ENCODE results near the gene TSPAN9.

Gene TSPAN9

DNA sequence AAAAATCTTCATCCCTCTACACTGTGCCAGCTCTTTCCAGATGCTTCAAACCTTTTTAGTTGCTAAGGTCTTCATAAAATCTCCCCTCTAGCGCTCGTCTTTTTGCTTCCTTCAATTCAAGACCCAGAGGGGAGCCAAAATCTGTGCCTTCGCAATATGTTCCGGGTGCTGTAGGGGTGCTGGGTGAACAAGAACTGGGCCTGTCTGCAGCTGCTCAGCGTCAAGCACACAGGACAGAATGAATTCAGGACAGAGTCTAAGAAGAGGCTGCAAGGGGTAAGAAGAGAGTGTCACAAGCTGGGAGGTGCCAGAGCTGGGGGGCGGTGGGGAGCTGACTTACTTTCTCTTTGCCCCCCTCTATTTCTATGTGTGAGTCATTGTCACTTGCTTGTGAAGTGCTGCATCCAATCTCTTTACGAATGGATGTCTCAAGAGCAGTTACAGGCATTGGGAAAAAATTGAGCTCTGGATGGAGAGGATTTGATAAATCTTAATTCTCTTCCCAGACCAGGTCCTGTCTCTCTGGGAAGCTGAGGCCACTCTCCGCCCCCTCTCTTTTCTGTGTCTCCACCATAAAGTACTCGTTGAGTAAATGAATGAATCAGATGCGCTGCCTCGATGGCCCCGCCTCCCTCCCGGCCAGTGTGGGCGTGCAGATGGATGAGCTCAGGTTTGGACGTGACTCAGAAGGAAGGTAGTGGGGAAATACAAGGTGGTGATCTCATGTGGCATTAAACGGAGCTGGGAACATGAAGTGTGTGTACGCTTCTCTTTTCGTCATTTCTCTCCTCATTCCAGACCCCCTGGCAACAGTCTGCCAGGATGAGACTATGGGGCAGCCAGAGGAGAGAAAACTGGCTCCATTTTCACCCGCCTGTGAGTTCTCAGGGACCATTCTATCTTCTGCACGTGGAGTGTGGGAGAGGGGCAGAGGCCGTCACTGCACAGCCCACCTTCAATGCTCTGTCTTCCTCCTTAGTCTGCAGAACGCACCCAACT, 91.3 kb downstream of the TSPAN9 start:
- no peak for DNase-seq

DNA sequence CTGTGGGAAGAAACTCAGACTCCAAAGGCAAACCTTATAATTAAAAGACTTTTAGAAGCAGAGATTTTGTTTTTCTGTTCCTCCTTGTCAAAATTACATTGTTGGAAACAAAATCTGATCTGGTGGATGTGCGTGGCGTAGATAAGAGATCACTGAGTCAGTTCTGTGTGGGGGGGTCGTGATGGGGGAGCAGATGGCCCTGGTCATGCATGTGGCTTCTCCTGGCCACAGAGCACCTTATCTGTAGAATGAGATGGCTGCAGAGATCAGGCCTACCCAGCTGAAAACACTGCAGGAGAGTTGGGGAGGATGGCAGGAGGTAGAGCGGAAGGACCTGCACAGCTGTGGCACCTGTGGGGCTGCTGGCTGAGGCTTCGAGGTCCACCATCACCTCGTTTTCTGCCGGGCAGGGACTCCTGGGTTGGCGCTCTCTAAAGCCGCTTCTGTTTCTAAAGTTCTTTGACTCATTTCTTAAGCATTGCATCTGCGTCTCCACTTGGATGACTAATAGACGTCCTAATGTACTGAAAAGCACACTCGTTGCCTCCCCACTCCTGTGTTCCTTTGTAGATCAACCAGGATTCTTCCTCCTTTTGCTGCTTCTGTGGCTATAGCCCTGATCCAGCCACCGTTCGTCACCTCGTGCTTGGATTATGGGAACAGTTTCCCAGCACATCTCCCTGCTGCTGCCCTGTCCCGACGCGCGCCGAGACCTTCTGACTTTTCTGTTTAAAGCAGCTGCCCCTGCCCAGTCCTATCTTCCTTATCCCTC, 93.4 kb downstream of the TSPAN9 start:
- DNase-seq = no peak

DNA sequence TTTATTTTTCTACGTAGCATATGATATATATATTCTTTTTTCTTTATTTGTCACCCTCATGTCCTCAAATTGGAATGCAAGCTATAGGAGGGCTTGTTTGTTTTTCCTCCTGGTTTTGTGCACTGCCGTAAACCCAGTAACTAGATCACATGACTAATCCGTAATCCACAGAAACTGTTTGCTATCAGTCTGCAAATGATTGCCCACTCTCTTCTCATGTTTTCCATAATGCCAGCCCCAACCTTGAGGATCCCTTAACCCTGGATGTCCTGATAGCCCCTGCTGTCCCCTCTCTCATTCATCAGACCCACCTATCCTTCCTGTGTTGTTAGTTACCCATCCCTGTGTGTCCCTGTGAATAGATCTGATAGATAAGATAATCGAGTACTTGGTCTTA, 94.0 kb downstream of the TSPAN9 start:
- DNase-seq = no peak

GRCh38 chr12:3172124-3173007, 95.2 kb downstream of the TSPAN9 start:
- DNase-seq = no peak

GRCh38 chr12:3173008-3173553, 95.9 kb downstream of the TSPAN9 start:
- no peak for DNase-seq

- no peak for DNase-seq
Observed at GRCh38 chr12:3173912-3174311, 96.7 kb downstream of the TSPAN9 start.

DNA sequence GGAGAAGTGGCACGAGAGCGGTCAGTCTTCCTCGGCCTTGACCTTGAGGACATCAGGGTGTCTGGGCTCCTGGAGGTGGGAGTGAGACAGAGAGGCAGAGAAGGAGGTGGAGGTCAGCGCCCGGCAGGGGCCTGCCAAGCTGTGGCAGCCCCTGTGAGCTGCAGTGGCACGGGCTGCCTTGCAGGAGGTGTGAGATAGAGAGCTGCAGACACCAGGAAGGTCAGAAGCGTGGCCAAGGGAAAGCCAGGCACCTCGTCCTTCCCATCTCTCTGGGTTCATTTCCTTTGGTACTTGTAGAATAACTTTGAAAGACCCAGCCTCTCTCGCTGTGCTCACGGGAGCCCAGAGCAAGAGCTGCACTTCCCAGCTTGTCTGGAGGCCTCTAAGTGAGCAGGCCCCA, 98.1 kb downstream of the TSPAN9 start:
- DNase-seq = no peak

DNA sequence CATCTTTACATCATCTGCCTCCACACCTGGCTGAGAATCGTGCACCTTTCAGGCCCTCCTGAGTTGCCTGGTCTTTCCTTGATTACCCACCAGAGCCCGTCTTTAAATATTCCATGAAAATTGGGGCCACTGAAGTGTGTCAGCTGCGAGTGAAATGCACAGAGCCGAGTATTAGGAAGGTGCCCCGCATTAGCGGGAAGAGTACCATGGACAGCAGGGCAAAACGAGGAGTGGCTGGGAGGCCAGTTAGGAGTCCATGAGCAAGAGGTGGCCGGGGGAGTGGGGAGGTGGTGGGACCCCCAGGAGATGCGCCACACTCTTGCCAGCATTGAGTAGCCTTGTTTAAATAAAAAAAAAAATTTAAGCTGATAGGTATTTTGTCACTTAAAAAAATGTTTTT, 99.6 kb downstream of the TSPAN9 start:
- no peak for DNase-seq

GRCh38 chr12:3177778-3178425, 100.7 kb downstream of the TSPAN9 start:
- no peak for DNase-seq

DNA sequence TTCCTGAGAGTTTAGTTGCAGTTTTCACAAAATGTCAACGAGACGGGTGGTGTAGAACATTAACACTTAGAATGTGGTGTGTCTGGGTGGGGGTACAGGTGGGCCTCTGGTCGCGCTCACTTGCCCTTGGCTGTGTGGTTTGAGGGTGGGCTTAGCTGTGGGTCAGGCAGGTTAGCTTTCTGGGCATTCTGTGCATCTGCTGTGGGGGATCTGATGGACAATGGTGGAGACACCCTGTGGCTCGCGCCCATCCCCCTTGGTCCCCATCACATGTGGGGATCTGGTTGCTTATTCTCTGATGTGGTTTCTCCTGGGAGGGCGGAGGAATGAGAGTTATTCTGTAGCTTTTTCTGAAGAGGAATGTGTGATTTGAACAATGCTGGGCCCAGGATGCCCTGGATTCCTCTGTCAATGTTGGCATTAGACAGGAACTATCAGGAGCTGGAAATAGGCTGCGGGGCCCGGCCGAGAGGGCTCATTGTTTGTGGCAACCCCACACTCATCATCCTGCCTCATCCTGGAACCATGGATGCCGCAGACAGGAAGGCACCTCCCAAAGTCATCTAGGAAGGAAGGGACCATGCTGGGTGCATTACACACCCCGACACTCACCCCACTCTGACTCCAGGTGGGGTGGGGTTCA, 101.6 kb downstream of the TSPAN9 start:
- DNase-seq = no peak

- DNase-seq = no peak
Observed at GRCh38 chr12:3179731-3180130, 102.6 kb downstream of the TSPAN9 start.

GRCh38 chr12:3182426-3182825, 105.2 kb downstream of the TSPAN9 start:
- DNase-seq = no peak

GRCh38 chr12:3184485-3184884, 107.3 kb downstream of the TSPAN9 start:
- DNase-seq = no peak

GRCh38 chr12:3185260-3185870, 108.2 kb downstream of the TSPAN9 start:
- no peak for DNase-seq

- DNase-seq = no peak
Observed at GRCh38 chr12:3186546-3187215, 109.5 kb downstream of the TSPAN9 start.

DNA sequence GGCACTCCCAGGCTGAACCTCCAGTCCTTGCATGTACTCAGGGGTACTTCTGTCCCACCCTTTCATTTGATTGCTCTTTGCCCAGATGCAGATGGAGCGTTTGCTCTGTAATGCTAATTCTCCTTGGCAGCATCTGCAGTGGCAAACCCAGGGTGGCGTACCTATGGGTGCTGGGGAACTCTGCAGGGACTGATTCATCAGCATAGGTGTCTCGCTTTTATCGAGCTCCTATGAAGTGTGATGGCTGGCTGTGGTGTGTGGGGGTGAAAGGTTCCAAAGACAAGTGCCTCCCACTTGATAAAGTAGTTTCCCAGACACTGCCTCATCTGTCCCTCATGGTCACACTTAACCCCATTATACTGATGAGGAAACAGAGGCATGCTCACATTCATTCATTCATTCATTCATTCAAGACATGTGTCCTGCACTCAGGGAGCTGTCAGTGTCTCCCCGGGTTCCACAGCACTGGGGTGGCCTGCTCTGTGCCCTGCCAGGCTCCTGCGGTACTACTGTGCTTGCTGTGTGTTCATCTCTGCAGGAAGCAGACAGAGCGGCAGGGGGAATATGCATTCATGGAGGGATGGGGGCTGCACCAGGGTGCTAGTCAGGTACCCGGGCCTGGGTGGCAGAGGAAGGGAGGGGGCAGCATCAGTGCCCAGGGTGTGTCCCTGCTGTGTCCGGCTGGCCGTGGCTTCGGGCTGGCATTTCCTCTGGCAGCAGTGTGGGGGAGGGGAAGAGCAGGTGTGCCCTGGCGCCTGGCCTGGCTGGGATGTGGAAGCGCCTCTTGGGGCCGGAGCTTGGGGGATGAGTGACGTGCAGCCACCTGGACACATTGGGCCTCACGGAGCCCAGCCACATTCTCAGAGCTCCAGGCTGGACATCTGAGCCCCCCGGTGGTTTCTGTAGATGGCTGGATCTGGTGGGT, 110.9 kb downstream of the TSPAN9 start:
- no peak for DNase-seq

DNA sequence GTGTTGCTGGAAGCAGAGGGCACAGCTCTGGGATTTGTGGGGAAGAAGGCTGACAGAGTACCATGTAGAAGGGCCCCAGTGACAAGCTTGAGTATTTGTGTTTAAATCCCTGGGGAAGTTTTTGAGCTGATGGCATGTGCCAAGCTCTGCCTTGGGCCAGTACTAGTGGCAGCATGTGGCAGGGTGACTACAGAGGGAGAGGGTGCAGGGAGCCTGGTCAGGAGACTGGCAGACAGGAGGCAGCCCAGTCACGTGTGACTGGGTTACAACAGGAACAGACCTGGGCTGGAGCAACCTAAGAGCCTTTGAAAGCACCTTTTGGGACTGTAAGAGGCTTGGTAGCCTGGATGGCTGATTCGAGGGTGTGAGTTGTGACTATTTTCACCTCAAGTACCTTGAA, 112.1 kb downstream of the TSPAN9 start:
- DNase-seq = no peak

DNA sequence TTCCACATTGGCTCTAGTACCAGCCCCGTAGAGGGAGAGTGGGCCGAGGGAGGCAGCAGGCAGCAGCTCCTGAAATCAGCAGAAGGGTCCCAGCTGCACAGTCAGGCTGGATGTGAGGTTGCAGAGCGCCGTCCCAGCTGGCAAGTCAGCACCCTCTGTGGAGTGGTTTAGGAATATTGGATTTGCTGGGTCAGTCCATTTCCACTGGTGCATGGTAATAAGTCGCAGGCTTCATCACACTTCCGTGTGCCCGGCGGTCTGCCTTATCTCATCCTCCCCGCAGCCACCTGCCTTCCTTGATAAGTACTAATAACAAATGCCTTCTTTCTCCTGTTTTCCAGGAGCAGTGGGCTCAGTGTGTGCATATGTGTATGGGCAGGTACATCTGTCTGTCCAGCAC, 112.9 kb downstream of the TSPAN9 start:
- no peak for DNase-seq

- no peak for DNase-seq
Observed at GRCh38 chr12:3191450-3191849, 114.3 kb downstream of the TSPAN9 start.
